Measurements from ENCODE around the gene GRIA3.

DNA sequence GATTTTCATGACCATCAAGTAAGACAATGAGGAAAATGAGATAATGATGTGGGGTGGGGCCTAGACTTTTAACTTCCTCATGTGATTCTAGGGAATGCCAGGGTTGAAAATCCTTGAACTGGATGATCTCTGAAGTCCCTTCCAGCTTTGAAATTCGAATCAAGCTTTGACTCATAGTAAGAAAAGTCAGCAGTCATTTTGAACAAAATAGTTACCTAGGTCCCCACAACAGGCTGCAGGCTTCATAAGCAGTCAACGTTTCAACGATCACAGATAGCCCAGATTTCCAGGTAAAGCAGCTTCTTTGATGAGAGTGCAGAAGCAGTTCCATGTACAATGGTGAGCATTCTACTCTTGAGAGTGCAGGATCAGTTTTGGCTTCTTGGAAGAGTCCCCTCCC, 93.7 kb downstream of the GRIA3 start:
- TF ChIP-seq, protein P1, sequence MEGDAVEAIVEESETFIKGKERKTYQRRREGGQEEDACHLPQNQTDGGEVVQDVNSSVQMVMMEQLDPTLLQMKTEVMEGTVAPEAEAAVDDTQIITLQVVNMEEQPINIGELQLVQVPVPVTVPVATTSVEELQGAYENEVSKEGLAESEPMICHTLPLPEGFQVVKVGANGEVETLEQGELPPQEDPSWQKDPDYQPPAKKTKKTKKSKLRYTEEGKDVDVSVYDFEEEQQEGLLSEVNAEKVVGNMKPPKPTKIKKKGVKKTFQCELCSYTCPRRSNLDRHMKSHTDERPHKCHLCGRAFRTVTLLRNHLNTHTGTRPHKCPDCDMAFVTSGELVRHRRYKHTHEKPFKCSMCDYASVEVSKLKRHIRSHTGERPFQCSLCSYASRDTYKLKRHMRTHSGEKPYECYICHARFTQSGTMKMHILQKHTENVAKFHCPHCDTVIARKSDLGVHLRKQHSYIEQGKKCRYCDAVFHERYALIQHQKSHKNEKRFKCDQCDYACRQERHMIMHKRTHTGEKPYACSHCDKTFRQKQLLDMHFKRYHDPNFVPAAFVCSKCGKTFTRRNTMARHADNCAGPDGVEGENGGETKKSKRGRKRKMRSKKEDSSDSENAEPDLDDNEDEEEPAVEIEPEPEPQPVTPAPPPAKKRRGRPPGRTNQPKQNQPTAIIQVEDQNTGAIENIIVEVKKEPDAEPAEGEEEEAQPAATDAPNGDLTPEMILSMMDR (IDR thresholded peaks at IDR 0.05; ENCODE audit: low read length), result no peak
- TF ChIP-seq EZH2 (IDR thresholded peaks at IDR 0.05; ENCODE audit: borderline replicate concordance, low read length), result no peak
